Thoracic aorta (tissue), 2 donors: ENCODE results near the gene TMCO6. TPM values are rescaled to one million over a fixed set of nuclear protein-coding genes. Genes with fewer than 3 reads are reported as not detected.
"Not testable (repeated sequence)": the region's sequence is repeated elsewhere in the genome, so short reads cannot be mapped to it uniquely, and the experiment has no call there.

Experiments used
- ATAC-seq: fragments of 150-250 bp; one replicate; pipeline ENCODE4 v1.8.0; 2017; ENCODE audit warnings: low read depth; ENCODE audit not compliant: insufficient number of reproducible peaks, low FRiP score
- DNase-seq: peaks from one replicate; pipeline ENCODE4 v3.0.0-alpha.2; 2020; ENCODE audit warnings: low spot score
- H3K27ac ChIP-seq, 2 donors: fragments of 200-600 bp; sonication (generic); 1 replicate in 1 of 2; 2 replicates in 1 of 2; pipeline ENCODE4 v1.5.1; 2016; ENCODE audit warnings: mild to moderate bottlenecking in 2 of 2, moderate library complexity in 2 of 2
- H3K27me3 ChIP-seq: fragments of 200-600 bp; sonication (generic); replicated peaks from 2 replicates; pipeline ENCODE4 v1.6.0; 2016; ENCODE audit warnings: mild to moderate bottlenecking; ENCODE audit not compliant: insufficient read depth
- H3K36me3 ChIP-seq: fragments of 200-600 bp; sonication (generic); one replicate; pipeline ENCODE4 v1.5.1; 2016
- H3K4me1 ChIP-seq, 2 donors: fragments of 200-600 bp; sonication (generic); 1 replicate in 1 of 2; 2 replicates in 1 of 2; pipeline versions ENCODE4 v1.5.1 to v1.6.0; 2016; ENCODE audit warnings: low read depth in 2 of 2, mild to moderate bottlenecking in 1 of 2; ENCODE audit not compliant: control insufficient read depth in 1 of 2
- H3K4me3 ChIP-seq: fragments of 200-600 bp; sonication (generic); 2 replicates; pipeline ENCODE4 v1.5.1; 2016; ENCODE audit warnings: mild to moderate bottlenecking
- H3K9me3 ChIP-seq: fragments of 200-600 bp; sonication (generic); 2 replicates; pipeline ENCODE4 v1.5.1; 2016
- CTCF ChIP-seq: fragments of 200-600 bp; sonication (generic); IDR thresholded peaks from one replicate; pipeline ENCODE4 v1.5.1; 2019; ENCODE audit warnings: antibody characterized with exemption
- total RNA-seq, 2 donors: library from RNA; depleted of rRNA; stranded (reverse); fragments of >200 nt; gene quantifications; one replicate each; pipeline versions ENCODE4 v1.1.0 to v1.2.3, GENCODE V29; 2016

Gene TMCO6
- total RNA-seq, 2 donors from 2014 or later, result 11.4 to 13.5 TPM

- no peak for TF ChIP-seq CTCF
These were observed 25.3 kb downstream of the TMCO6 start, which contains the start of gene WDR55 for GRCh38 chr5:140664359-140665119. TSS of gene WDR55 (plus strand) at chr5:140664904. CDS start at chr5:140664913, 9 bp downstream.

GRCh38 chr5:140671035-140671434 lies 31.8 kb downstream of the TMCO6 start:
- peaks cover 39% of the 10 kb centered on the region for H3K36me3 ChIP-seq
- H3K27me3 ChIP-seq, DNase-seq, H3K4me3 ChIP-seq, ATAC-seq, H3K27ac ChIP-seq, H3K9me3 ChIP-seq, H3K4me1 ChIP-seq: not testable (repeated sequence)

More at GRCh38 chr5:140664359-140665119, 25.3 kb downstream of the TMCO6 start, which contains the start of gene WDR55:
- DNase-seq, result peak; percentile 84
- H3K9me3 ChIP-seq, result no peaks in the 10 kb centered on the region
- H3K27ac ChIP-seq, result peak within 1 kb of the TSS; percentile 84 to 89
- H3K27me3 ChIP-seq, result no peaks in the 10 kb centered on the region
- H3K36me3 ChIP-seq, result peaks cover 44% of the 10 kb centered on the region
- peak within 1 kb of the TSS; percentile 74 for H3K4me3 ChIP-seq
- peaks cover 7 to 22% of the 10 kb centered on the region in 2 donors for H3K4me1 ChIP-seq
- ATAC-seq, result peak; percentile 85

GRCh38 chr5:140671472-140672125 lies 32.3 kb downstream of the TMCO6 start:
- ATAC-seq (no peak), DNase-seq (no peak)
- Histone ChIP-seq H3K27me3 (no peaks in the 10 kb centered on the region), H3K27ac (no peak overlapping the region), H3K4me3 (no peak overlapping the region), H3K9me3 (no peaks in the 10 kb centered on the region), H3K36me3 (peaks cover 45% of the 10 kb centered on the region), H3K4me1 (peaks cover 0 to 3% of the 10 kb centered on the region in 2 donors)
- no peak for TF ChIP-seq CTCF

- no peaks in the 10 kb centered on the region for H3K27me3 ChIP-seq
- peaks cover 55% of the 10 kb centered on the region for H3K36me3 ChIP-seq
- ATAC-seq (no peak), DNase-seq (no peak)
- TF ChIP-seq CTCF, result no peak
- no peak overlapping the region for H3K27ac ChIP-seq
- H3K4me3 ChIP-seq, result peak overlapping the region; percentile 21
- no peaks in the 10 kb centered on the region for H3K4me1 ChIP-seq
- H3K9me3 ChIP-seq, result no peaks in the 10 kb centered on the region
These were observed 33.4 kb downstream of the TMCO6 start for GRCh38 chr5:140672455-140673186.

GRCh38 chr5:140673187-140673976 lies 34.1 kb downstream of the TMCO6 start, which contains the start of gene DND1:
TSS of gene DND1 (minus strand) at chr5:140673576. CDS start at chr5:140673542, 34 bp downstream.
- Histone ChIP-seq H3K4me1 (no peaks in the 10 kb centered on the region), H3K4me3 (peak within 1 kb of the TSS; percentile 21), H3K9me3 (no peaks in the 10 kb centered on the region), H3K27me3 (no peaks in the 10 kb centered on the region), H3K36me3 (peaks cover 61% of the 10 kb centered on the region), H3K27ac (no peak within 1 kb of the TSS)
- ATAC-seq, result no peak
- no peak for TF ChIP-seq CTCF
- no peak for DNase-seq
